ENCODE data around the gene ACP2.
A peak's percentile ranks its signal among the peaks of the same experiment; 100 is the strongest.

Gene ACP2

DNA sequence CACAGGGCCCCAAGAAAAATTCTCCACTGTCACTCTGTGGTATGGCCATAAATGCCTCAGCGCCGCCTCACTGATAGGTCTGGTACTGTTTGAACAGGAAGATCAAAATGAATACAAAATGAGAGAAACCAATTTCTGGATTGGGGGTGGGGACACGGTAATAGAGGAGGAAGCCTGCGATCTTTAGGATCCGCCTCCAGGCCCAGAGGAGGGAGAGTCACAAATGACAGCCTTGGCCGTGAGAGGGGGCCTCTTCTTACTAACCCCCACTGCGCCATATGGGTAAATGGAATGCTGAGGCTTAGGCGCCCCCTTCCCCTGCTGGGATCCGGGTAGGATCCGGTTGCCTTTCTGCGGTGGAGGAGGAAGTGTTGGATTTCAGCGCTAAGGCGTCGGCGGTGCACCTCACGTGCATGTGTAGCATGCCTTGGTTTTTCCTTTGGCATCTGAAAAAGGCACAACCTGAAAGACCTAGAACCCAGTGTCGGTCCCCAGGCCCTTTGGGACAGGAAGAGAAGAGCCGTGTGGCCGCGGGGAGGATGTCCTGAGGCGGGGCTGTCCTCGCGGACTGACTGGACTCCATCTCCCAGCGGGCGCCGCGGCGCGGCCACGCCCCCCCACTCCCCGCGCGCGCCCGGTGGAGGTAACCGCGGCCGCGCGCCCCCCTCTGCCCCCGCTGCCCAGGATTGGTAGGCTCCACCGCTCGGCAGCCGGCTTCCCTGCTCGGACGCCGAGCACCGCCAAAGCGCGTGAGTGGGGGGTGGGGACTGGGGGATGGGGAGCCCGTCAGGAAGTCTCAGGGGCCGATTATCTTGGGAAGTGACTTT is 20.6 kb upstream of the ACP2 start:
- Histone ChIP-seq H3K4me3 (ENCODE audit: extremely low read depth, insufficient read depth, low read length, poor library complexity, severe bottlenecking) (peak overlapping the region; percentile 70), H3K27ac (ENCODE audit: low read depth, low read length, severe bottlenecking) (peak overlapping the region; percentile 98), H3K36me3 (ENCODE audit: control insufficient read depth, insufficient read depth, low read length) (peaks cover 8% of the 10 kb centered on the region), H3K4me1 (ENCODE audit: control insufficient read depth, insufficient read depth, low read length, poor library complexity, severe bottlenecking) (peaks cover 42% of the 10 kb centered on the region), H3K9me3 (ENCODE audit: control insufficient read depth, low read length) (no peaks in the 10 kb centered on the region)
- 1 to 4% methylated on average over 26 to 28 of the region's 52 CpGs for WGBS, 2 experiments (ENCODE audit: insufficient coverage in 2 of 2)

DNA sequence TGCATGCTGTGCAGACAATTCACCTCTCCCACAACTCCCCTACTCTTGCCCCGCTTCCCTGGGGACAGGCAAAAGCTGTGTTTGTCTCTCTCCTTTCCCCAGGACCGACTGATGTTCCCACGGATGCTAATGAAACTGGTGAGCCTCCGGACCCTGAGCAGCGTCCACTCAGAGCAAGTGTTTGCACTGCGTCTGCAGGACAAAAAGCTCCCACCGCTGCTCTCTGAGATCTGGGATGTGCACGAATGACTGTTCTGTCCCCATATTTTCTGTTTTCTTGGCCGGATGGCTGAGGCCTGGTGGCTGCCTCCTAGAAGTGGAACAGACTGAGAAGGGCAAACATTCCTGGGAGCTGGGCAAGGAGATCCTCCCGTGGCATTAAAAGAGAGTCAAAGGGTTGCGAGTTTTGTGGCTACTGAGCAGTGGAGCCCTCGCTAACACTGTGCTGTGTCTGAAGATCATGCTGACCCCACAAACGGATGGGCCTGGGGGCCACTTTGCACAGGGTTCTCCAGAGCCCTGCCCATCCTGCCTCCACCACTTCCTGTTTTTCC is 19.9 kb upstream of the ACP2 start:
- Histone ChIP-seq H3K9me3 (ENCODE audit: control insufficient read depth, low read length) (no peaks in the 10 kb centered on the region), H3K27ac (ENCODE audit: low read depth, low read length, severe bottlenecking) (peak overlapping the region; percentile 98), H3K36me3 (ENCODE audit: control insufficient read depth, insufficient read depth, low read length) (peaks cover under 1% of the 10 kb centered on the region), H3K4me3 (ENCODE audit: extremely low read depth, insufficient read depth, low read length, poor library complexity, severe bottlenecking) (peak overlapping the region; percentile 70), H3K4me1 (ENCODE audit: control insufficient read depth, insufficient read depth, low read length, poor library complexity, severe bottlenecking) (peaks cover 48% of the 10 kb centered on the region)
- 49 to 55% methylated on average over 13 of the region's 13 CpGs for WGBS, 2 experiments (ENCODE audit: insufficient coverage in 2 of 2)

DNA sequence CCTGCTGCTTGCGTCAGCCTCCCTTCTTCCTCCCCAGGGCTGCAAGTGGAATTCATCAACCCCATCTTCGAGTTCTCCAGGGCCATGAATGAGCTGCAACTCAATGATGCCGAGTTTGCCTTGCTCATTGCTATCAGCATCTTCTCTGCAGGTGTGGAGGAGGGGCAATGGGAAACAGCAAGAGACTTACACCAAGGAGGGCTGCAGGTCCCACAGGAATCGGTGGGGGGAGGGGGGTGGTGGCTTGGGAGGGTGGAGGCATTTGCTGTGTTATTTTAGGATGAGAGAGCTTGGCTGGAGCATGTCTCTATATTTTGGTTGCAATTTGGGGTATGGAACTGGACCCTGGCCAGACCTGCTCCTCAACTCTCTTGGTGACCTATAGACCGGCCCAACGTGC is 19.3 kb upstream of the ACP2 start:
- Histone ChIP-seq H3K4me3 (ENCODE audit: extremely low read depth, insufficient read depth, low read length, poor library complexity, severe bottlenecking) (no peak overlapping the region), H3K36me3 (ENCODE audit: control insufficient read depth, insufficient read depth, low read length) (no peaks in the 10 kb centered on the region), H3K4me1 (ENCODE audit: control insufficient read depth, insufficient read depth, low read length, poor library complexity, severe bottlenecking) (peaks cover 48% of the 10 kb centered on the region), H3K9me3 (ENCODE audit: control insufficient read depth, low read length) (no peaks in the 10 kb centered on the region), H3K27ac (ENCODE audit: low read depth, low read length, severe bottlenecking) (peak overlapping the region; percentile 98)
- 55 to 80% methylated on average over 3 to 6 of the region's 6 CpGs for WGBS, 2 experiments (ENCODE audit: insufficient coverage in 2 of 2)

DNA sequence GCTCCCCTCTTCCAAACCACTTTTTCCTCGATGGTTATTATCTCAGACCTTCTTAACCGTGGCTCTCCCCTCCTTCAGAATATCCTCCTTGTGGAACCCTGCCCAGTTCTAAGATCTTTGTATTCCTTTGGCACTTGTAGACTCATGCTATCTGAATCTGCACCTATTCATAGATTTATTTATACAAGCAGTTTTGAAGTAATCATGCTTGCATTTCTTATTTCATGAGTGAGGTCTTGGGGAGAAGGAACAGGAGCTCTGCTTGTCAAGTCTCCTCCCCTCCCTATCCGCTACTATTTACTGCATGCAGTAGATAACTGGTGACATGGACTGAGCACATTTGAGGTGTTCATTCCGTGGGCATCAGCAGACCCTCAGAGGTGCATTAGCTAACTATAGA is 15.9 kb upstream of the ACP2 start:
- Histone ChIP-seq H3K9me3 (ENCODE audit: control insufficient read depth, low read length) (no peaks in the 10 kb centered on the region), H3K27ac (ENCODE audit: low read depth, low read length, severe bottlenecking) (no peak overlapping the region), H3K4me3 (ENCODE audit: extremely low read depth, insufficient read depth, low read length, poor library complexity, severe bottlenecking) (no peak overlapping the region), H3K4me1 (ENCODE audit: control insufficient read depth, insufficient read depth, low read length, poor library complexity, severe bottlenecking) (peaks cover 36% of the 10 kb centered on the region), H3K36me3 (ENCODE audit: control insufficient read depth, insufficient read depth, low read length) (peaks cover 7% of the 10 kb centered on the region)
- WGBS, 2 experiments (ENCODE audit: insufficient coverage in 2 of 2), result 94 to 95% methylated on average over 2 to 3 of the region's 4 CpGs

DNA sequence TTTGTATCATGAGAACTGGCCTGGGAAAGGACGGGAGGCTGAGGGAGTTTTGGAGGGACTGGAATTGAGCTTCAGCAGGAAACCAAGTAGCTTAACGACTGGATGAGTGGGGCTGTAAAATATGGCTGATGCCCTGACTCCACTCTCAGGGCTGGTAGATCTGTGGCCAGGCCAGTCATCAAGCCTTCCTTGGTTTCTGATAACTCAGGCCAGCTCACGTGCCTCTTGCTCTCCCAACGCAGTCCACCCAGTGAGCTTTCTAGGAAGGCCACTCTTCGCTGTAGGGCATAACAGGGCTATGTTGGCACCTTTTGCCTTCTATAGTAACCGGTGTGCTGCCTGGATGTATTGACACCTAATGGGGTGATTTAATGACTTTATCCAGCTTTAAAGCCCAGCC is 15.5 kb upstream of the ACP2 start:
- H3K9me3 ChIP-seq (ENCODE audit: control insufficient read depth, low read length), result no peaks in the 10 kb centered on the region

DNA sequence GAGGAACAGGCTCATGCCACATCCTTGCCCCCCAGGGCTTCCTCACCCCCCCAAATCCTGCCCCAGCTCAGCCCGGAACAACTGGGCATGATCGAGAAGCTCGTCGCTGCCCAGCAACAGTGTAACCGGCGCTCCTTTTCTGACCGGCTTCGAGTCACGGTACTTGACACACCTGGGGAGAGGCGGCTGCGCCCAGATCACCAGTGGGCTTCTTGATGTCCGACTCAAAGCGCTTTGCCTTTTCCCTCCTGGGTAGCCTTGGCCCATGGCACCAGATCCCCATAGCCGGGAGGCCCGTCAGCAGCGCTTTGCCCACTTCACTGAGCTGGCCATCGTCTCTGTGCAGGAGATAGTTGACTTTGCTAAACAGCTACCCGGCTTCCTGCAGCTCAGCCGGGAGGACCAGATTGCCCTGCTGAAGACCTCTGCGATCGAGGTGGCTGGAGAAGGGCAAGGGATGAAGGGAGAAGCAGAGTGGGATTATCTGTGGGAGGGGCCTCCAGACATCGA is 12.7 kb upstream of the ACP2 start:
- Histone ChIP-seq H3K9me3 (ENCODE audit: control insufficient read depth, low read length) (no peaks in the 10 kb centered on the region), H3K36me3 (ENCODE audit: control insufficient read depth, insufficient read depth, low read length) (peaks cover 7% of the 10 kb centered on the region), H3K27ac (ENCODE audit: low read depth, low read length, severe bottlenecking) (no peak overlapping the region), H3K4me3 (ENCODE audit: extremely low read depth, insufficient read depth, low read length, poor library complexity, severe bottlenecking) (no peak overlapping the region), H3K4me1 (ENCODE audit: control insufficient read depth, insufficient read depth, low read length, poor library complexity, severe bottlenecking) (peaks cover 46% of the 10 kb centered on the region)
- WGBS, 2 experiments (ENCODE audit: insufficient coverage in 2 of 2), result 97 to 98% methylated on average over 16 to 22 of the region's 22 CpGs

More for the DNA sequence above, 15.5 kb upstream of the ACP2 start:
- H3K27ac ChIP-seq (ENCODE audit: low read depth, low read length, severe bottlenecking), result no peak overlapping the region
- H3K4me3 ChIP-seq (ENCODE audit: extremely low read depth, insufficient read depth, low read length, poor library complexity, severe bottlenecking), result no peak overlapping the region
- 94 to 96% methylated on average over 5 of the region's 6 CpGs for whole genome bisulfite sequencing, 2 experiments (ENCODE audit: insufficient coverage in 2 of 2)
- H3K36me3 ChIP-seq (ENCODE audit: control insufficient read depth, insufficient read depth, low read length), result peaks cover 7% of the 10 kb centered on the region
- H3K4me1 ChIP-seq (ENCODE audit: control insufficient read depth, insufficient read depth, low read length, poor library complexity, severe bottlenecking), result peaks cover 40% of the 10 kb centered on the region

DNA sequence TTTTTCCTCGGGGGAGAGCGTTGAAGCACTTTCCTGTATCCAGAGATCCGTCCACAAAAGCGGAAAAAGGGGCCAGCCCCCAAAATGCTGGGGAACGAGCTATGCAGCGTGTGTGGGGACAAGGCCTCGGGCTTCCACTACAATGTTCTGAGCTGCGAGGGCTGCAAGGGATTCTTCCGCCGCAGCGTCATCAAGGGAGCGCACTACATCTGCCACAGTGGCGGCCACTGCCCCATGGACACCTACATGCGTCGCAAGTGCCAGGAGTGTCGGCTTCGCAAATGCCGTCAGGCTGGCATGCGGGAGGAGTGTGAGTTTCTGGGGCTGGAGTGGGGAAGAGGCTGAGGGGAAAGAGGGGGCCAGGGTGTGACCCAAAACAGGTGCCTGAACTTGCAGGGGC is 11.8 kb upstream of the ACP2 start:
- Histone ChIP-seq H3K36me3 (ENCODE audit: control insufficient read depth, insufficient read depth, low read length) (peaks cover 7% of the 10 kb centered on the region), H3K4me1 (ENCODE audit: control insufficient read depth, insufficient read depth, low read length, poor library complexity, severe bottlenecking) (peaks cover 38% of the 10 kb centered on the region), H3K4me3 (ENCODE audit: extremely low read depth, insufficient read depth, low read length, poor library complexity, severe bottlenecking) (no peak overlapping the region), H3K27ac (ENCODE audit: low read depth, low read length, severe bottlenecking) (no peak overlapping the region), H3K9me3 (ENCODE audit: control insufficient read depth, low read length) (no peaks in the 10 kb centered on the region)
- 92 to 94% methylated on average over 17 to 19 of the region's 19 CpGs for WGBS, 2 experiments (ENCODE audit: insufficient coverage in 2 of 2)

DNA sequence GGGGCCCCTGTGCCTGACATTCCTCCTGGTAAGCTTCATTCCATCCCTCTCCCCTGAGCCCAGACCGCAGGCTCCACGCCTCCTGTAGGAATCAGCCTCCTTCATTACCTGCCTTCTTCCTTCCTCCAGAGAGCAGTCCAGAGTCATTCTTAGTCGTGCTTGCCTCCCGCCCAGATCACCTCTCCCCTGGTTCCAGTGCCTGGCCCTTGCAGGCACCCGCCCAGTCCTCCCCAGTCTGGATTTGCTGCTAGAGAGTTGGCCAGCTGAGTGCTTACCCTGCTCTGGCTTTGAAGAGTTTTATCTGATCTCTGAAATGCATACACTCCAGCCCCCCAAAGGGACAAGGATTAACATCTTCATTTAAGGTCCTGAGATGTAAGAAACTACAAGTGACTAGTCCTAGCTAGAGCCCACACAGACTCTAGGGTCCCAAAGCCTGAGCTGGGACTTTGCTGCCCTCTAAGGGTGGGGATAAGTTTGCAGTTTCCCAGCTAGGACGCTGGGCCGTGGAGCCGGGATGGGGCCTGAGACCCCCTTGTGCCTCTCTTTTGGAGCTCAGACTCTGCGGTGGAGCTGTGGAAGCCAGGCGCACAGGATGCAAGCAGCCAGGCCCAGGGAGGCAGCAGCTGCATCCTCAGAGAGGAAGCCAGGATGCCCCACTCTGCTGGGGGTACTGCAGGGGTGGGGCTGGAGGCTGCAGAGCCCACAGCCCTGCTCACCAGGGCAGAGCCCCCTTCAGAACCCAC is 10.8 kb upstream of the ACP2 start:
- peaks cover 41% of the 10 kb centered on the region for H3K4me1 ChIP-seq (ENCODE audit: control insufficient read depth, insufficient read depth, low read length, poor library complexity, severe bottlenecking)
- no peak overlapping the region for H3K4me3 ChIP-seq (ENCODE audit: extremely low read depth, insufficient read depth, low read length, poor library complexity, severe bottlenecking)
- H3K36me3 ChIP-seq (ENCODE audit: control insufficient read depth, insufficient read depth, low read length), result peaks cover 7% of the 10 kb centered on the region
- 48 to 49% methylated on average over 9 to 10 of the region's 10 CpGs for WGBS, 2 experiments (ENCODE audit: insufficient coverage in 2 of 2)
- no peaks in the 10 kb centered on the region for H3K9me3 ChIP-seq (ENCODE audit: control insufficient read depth, low read length)
- H3K27ac ChIP-seq (ENCODE audit: low read depth, low read length, severe bottlenecking), result peak overlapping the region; percentile 61

DNA sequence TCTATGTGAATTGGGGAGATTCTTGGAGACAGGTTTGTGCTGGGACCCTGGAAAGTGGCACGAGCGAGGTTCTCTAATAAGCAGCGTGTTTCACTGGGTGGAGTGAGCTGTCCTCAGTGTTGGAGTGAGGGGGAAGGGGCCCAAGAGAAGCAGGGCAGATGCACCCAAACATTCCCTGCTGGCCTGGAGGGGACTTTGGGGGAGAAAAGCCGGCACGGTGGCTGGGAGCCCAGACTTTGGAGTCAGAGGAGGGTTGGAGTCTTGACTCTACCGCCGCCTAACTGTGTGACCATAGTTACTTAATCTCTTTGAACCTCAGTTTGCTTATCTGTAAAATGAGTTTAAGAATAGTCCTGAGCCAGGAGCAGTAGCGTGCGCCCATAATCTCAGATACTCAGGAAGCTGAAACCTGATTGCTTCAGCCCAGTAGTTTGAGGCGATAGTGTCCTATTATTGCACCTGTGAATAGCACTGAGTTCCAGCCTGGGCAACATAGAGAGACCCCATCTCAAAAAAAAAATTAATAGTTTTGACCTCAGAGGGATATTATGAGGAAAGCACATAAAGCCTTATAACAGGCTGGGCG is 9.8 kb upstream of the ACP2 start:
- Histone ChIP-seq H3K9me3 (ENCODE audit: control insufficient read depth, low read length) (no peaks in the 10 kb centered on the region), H3K36me3 (ENCODE audit: control insufficient read depth, insufficient read depth, low read length) (peaks cover 7% of the 10 kb centered on the region), H3K4me1 (ENCODE audit: control insufficient read depth, insufficient read depth, low read length, poor library complexity, severe bottlenecking) (peaks cover 39% of the 10 kb centered on the region), H3K27ac (ENCODE audit: low read depth, low read length, severe bottlenecking) (peak overlapping the region; percentile 87), H3K4me3 (ENCODE audit: extremely low read depth, insufficient read depth, low read length, poor library complexity, severe bottlenecking) (peak overlapping the region; percentile 14)
- WGBS, 2 experiments (ENCODE audit: insufficient coverage in 2 of 2), result 88 to 93% methylated on average over 9 to 10 of the region's 11 CpGs

DNA sequence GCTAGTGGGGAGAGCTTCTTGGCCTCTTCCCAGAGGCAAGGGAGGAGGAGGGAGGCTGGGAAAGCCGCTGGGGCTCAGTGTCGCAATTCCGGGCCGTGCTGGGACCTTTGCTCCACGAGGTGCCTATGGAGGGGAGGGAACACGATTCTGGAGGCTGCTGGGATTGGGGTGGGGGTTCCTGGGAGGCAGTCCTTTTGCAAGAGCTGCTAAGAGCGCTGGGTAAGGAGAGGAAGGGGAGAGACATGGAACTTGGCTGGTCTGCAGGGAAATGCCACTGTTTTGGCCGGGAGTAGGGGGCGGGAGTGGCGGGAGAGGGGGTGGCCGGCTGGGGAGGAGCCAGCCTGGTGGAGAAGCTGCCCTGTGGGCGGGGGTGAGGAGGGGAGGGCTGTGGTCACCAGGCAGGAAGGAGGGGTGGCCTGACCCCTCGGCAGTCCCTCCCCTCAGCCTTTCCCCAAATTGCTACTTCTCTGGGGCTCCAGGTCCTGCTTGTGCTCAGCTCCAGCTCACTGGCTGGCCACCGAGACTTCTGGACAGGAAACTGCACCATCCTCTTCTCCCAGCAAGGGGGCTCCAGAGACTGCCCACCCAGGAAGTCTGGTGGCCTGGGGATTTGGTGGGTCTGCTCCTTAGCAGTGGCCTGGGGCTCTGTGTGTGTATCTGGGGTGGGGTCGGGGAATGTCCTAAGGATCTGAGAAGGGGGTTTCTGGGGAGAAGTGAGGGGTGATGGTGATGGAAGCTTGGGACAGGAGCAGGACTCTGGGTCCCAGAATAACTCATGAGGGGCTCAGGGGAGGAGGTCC is 9.1 kb upstream of the ACP2 start, which contains the start of gene NR1H3:
Gene NR1H3, plus strand, starts transcription at position 480 of the 800 bp plus-strand sequence. CDS start 1,221 bp downstream, outside the sequence.
- Histone ChIP-seq H3K27ac (ENCODE audit: low read depth, low read length, severe bottlenecking) (peak within 1 kb of the TSS; percentile 87), H3K36me3 (ENCODE audit: control insufficient read depth, insufficient read depth, low read length) (peaks cover 7% of the 10 kb centered on the region), H3K4me3 (ENCODE audit: extremely low read depth, insufficient read depth, low read length, poor library complexity, severe bottlenecking) (peak within 1 kb of the TSS; percentile 19), H3K9me3 (ENCODE audit: control insufficient read depth, low read length) (no peaks in the 10 kb centered on the region), H3K4me1 (ENCODE audit: control insufficient read depth, insufficient read depth, low read length, poor library complexity, severe bottlenecking) (peaks cover 39% of the 10 kb centered on the region)
- 6 to 9% methylated on average over 10 to 11 of the region's 15 CpGs for WGBS, 2 experiments (ENCODE audit: insufficient coverage in 2 of 2)

Measured in mesodermal cell (in vitro differentiated cells).